Keratinocyte (primary cell): ENCODE measurements around the gene XBP1.

Source experiments
- EZH2 ChIP-seq: IDR thresholded peaks from one replicate; pipeline ENCODE4 v1.6.1; 2012; ENCODE audit warnings: inconsistent platforms, mild to moderate bottlenecking, low read length, moderate library complexity
- TF ChIP-seq, protein P1 (sequence below), 3 experiments: IDR thresholded peaks in 1 of 3; conservative IDR thresholded peaks in 1 of 3; optimal IDR thresholded peaks in 1 of 3; 2 replicates in 2 of 3; 3 replicates in 1 of 3; pipeline versions ENCODE3 to v1.5.1; 2011; ENCODE audit warnings: low read length in 3 of 3, mild to moderate bottlenecking in 3 of 3, moderate library complexity in 2 of 3, control low read depth in 1 of 3, inconsistent platforms in 1 of 3; ENCODE audit not compliant: insufficient read depth in 2 of 3; ENCODE audit errors: extremely low read depth in 1 of 3

- TF ChIP-seq, protein P1, sequence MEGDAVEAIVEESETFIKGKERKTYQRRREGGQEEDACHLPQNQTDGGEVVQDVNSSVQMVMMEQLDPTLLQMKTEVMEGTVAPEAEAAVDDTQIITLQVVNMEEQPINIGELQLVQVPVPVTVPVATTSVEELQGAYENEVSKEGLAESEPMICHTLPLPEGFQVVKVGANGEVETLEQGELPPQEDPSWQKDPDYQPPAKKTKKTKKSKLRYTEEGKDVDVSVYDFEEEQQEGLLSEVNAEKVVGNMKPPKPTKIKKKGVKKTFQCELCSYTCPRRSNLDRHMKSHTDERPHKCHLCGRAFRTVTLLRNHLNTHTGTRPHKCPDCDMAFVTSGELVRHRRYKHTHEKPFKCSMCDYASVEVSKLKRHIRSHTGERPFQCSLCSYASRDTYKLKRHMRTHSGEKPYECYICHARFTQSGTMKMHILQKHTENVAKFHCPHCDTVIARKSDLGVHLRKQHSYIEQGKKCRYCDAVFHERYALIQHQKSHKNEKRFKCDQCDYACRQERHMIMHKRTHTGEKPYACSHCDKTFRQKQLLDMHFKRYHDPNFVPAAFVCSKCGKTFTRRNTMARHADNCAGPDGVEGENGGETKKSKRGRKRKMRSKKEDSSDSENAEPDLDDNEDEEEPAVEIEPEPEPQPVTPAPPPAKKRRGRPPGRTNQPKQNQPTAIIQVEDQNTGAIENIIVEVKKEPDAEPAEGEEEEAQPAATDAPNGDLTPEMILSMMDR (optimal IDR thresholded peaks at IDR 0.05 in 1 of 3, IDR thresholded peaks at IDR 0.05 in 1 of 3, conservative IDR thresholded peaks at IDR 0.05 in 1 of 3; ENCODE audit: extremely low read depth in 1 of 3, insufficient read depth in 2 of 3, low read length in 3 of 3): no peak
- TF ChIP-seq EZH2: no peak
Measured at GRCh38 chr22:28810821-28811491, 10.6 kb upstream of the XBP1 start.
